Ishikawa (cell line): ENCODE data around the gene RBMS3.

ENCODE experiments used
- EP300 ChIP-seq: IDR thresholded peaks from 2 replicates; pipeline ENCODE4 v1.6.1; 2012; ENCODE audit warnings: borderline replicate concordance
- TAF1 ChIP-seq: IDR thresholded peaks from 2 replicates; pipeline ENCODE4 v1.6.1; 2012; ENCODE audit warnings: low read depth, mild to moderate bottlenecking
- TEAD4 ChIP-seq: IDR thresholded peaks from 2 replicates; pipeline ENCODE4 v1.6.1; 2012

DNA sequence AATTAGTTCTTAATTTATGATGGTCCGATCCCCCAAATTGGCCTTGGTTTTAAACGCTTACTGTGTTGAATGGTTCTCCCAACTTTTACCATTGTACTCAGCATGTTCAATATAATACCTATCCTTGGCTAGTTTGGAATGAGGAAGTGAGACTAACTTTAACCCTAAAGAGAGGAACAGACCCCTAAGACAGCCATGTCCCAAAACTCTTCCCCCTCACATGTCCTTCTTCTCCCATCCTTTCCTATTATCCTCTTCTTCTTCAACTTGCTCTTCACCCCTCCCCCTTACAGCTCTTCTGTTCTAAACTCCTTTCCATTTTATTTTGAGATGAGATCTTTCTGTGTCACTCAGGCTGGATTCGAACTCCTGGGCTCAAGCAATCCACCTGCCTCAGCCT lies 116.5 kb downstream of the RBMS3 start:
- no peak for TF ChIP-seq TAF1
- TF ChIP-seq TEAD4: no peak
- no peak for TF ChIP-seq EP300
